Right atrium auricular region (tissue), 2 donors: Measurements from ENCODE around the gene SLC35E3. TPM values are rescaled to one million over a fixed set of nuclear protein-coding genes. Genes with fewer than 3 reads are reported as not detected.

ENCODE experiments used
- DNase-seq: peaks from one replicate; pipeline ENCODE4 v3.0.0-alpha.2; 2019; ENCODE audit warnings: low spot score
- H3K27ac ChIP-seq, 2 donors: fragments of 200-600 bp; sonication (generic); 1 replicate in 1 of 2; 2 replicates in 1 of 2; pipeline ENCODE4 v1.5.1; 2016 to 2019
- H3K27me3 ChIP-seq, 2 donors: fragments of 200-600 bp; sonication (generic); one replicate each; pipeline versions ENCODE4 v1.5.1 to v1.6.0; 2017 to 2019
- H3K36me3 ChIP-seq: fragments of 200-600 bp; sonication (generic); one replicate; pipeline ENCODE4 v1.5.1; 2016
- H3K4me1 ChIP-seq, 2 donors: fragments of 200-600 bp; sonication (generic); one replicate each; pipeline versions ENCODE4 v1.5.1 to v1.6.0; 2017 to 2019
- H3K4me3 ChIP-seq, 2 donors: fragments of 200-600 bp; sonication (generic); 1 replicate in 1 of 2; 2 replicates in 1 of 2; pipeline ENCODE4 v1.5.1; 2017 to 2019; ENCODE audit warnings: mild to moderate bottlenecking in 1 of 2, moderate library complexity in 1 of 2
- H3K9me3 ChIP-seq, 2 donors: fragments of 200-600 bp; sonication (generic); one replicate each; pipeline ENCODE4 v1.5.1; 2019
- total RNA-seq, 2 donors: library from RNA; depleted of rRNA; stranded (reverse); fragments of >200 nt; gene quantifications; one replicate each; pipeline ENCODE4 v1.1.0, GENCODE V29; 2016
- TF ChIP-seq, protein P1 (sequence below), 2 donors: fragments of 200-600 bp; sonication (generic); IDR thresholded peaks; one replicate each; pipeline ENCODE4 v1.5.1; 2019; ENCODE audit warnings: antibody characterized with exemption in 2 of 2

Gene SLC35E3
- total RNA-seq, 2 donors from 2014 or later, result 2.3 to 3.1 TPM

DNA sequence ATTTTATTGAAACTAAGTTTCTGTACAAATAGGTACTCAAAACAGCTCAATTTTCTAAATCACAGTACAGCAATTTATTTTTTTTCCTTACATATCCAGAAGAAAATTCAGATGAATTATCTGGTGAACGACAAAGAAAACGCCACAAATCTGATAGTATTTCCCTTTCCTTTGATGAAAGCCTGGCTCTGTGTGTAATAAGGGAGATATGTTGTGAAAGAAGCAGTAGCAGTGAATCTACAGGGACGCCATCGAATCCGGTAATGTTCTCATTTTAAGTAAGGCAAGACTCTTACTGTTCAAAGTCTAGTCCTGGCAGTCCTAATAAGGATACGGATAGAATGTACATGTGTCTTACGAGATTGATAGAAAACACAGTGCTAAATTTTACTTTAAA, 82.7 kb downstream of the SLC35E3 start:
- Histone ChIP-seq H3K27ac (no peak overlapping the region), H3K4me1 (peaks cover 0 to 2% of the 10 kb centered on the region in 2 donors), H3K27me3 (no peaks in the 10 kb centered on the region), H3K4me3 (no peak overlapping the region), H3K36me3 (peaks cover 68% of the 10 kb centered on the region), H3K9me3 (no peaks in the 10 kb centered on the region)
- TF ChIP-seq, protein P1, sequence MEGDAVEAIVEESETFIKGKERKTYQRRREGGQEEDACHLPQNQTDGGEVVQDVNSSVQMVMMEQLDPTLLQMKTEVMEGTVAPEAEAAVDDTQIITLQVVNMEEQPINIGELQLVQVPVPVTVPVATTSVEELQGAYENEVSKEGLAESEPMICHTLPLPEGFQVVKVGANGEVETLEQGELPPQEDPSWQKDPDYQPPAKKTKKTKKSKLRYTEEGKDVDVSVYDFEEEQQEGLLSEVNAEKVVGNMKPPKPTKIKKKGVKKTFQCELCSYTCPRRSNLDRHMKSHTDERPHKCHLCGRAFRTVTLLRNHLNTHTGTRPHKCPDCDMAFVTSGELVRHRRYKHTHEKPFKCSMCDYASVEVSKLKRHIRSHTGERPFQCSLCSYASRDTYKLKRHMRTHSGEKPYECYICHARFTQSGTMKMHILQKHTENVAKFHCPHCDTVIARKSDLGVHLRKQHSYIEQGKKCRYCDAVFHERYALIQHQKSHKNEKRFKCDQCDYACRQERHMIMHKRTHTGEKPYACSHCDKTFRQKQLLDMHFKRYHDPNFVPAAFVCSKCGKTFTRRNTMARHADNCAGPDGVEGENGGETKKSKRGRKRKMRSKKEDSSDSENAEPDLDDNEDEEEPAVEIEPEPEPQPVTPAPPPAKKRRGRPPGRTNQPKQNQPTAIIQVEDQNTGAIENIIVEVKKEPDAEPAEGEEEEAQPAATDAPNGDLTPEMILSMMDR (IDR thresholded peaks at IDR 0.05), result no peak
- no peak for DNase-seq

Other genes starting within 250 kb of the SLC35E3 start
- 10 to 100 TPM; 73.1 to 74.6 TPM for gene RAP1B, start 135.3 kb upstream of the SLC35E3 start, total RNA-seq
- 10 to 100 TPM; 12.6 to 14.9 TPM for gene NUP107, start 59.2 kb upstream of the SLC35E3 start, total RNA-seq
- gene MDM2, start 62.0 kb downstream of the SLC35E3 start, total RNA-seq, result 10 to 100 TPM; 36.0 to 36.6 TPM
- 10 to 100 TPM; 19.8 to 21.9 TPM for gene CPM, start 187.0 kb downstream of the SLC35E3 start, total RNA-seq